ENCODE results near the gene CHST6.

- TF ChIP-seq CTCF (conservative IDR thresholded peaks at IDR 0.05; ENCODE audit: low read depth, low read length) (no peak), EZH2 (IDR thresholded peaks at IDR 0.05; ENCODE audit: low read length, unreplicated experiment) (no peak)
Measured at GRCh38 chr16:75472908-75473877, 22.0 kb downstream of the CHST6 start.
